Stimulated activated naive CD4-positive, alpha-beta T cell (primary cell): ENCODE measurements around the gene PSD4.

Experiments used
- DNase-seq, 6 experiments: peaks; one replicate each; lab custom pipeline; 2025; lab: John Stamatoyannopoulos, UW

PSD4 gene

GRCh38 chr2:113238871-113239839 is 65.4 kb downstream of the PSD4 start:
- no peak for DNase-seq

- no peak for DNase-seq
These were observed 66.6 kb downstream of the PSD4 start for GRCh38 chr2:113240150-113240914.

- DNase-seq = no peak
These were observed 67.4 kb downstream of the PSD4 start for GRCh38 chr2:113240915-113241911.

DNA sequence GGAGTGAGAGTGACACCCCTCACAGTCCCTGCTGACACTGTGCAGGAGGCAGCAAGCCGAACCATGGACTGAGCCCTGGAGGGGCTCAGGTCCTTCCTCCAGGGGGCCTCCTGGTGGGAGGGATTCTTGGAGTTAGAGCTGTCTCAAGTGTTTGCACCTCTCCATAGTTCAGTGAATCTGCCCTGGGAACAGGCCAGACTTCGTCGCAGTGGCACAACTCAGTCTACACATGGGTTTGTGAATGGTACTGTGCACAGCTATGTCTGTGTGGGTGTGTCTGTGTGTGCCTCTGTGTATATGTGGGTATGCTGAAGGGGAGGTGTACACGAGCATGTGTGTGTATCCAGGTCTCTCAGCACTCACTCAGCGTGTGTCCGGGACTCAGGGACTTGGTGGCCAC is 68.6 kb downstream of the PSD4 start:
- no peak for DNase-seq

DNA sequence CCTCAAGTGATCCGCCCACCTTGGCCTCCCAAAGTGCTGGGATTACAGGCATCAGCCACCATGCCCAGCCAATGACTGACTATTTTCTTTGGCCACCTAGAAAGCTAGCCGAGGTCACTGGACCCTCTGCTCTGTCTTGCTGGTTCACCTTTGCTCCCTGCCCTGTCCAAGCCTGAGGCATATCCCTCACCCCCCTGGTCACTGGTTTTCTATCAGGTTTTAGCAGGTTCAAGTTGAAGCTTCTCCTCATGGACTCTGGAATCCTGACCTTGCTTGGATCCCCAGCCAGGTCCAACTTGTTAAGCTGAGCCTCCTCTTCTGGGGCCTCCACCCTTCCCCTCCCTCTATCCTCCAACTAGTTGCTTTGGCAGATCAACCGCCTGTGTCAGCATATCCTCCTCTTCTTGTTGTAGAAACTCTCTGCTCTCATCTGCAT is 71.5 kb downstream of the PSD4 start:
- no peak for DNase-seq

GRCh38 chr2:113246606-113247005 is 72.8 kb downstream of the PSD4 start:
- DNase-seq = no peak

GRCh38 chr2:113248997-113249770 is 75.4 kb downstream of the PSD4 start:
- DNase-seq = peak; percentile 40 to 83 (median 66)

GRCh38 chr2:113251118-113251517 is 77.3 kb downstream of the PSD4 start:
- peak in 5 of 6 experiments; percentile 5 to 54 (median 38) for DNase-seq

GRCh38 chr2:113252047-113252590 is 78.3 kb downstream of the PSD4 start:
- DNase-seq = no peak

GRCh38 chr2:113253453-113253852 is 79.7 kb downstream of the PSD4 start:
- DNase-seq = no peak

GRCh38 chr2:113255140-113256070 is 81.6 kb downstream of the PSD4 start:
- DNase-seq = peak in 2 of 6 experiments; percentile 11 to 25

DNA sequence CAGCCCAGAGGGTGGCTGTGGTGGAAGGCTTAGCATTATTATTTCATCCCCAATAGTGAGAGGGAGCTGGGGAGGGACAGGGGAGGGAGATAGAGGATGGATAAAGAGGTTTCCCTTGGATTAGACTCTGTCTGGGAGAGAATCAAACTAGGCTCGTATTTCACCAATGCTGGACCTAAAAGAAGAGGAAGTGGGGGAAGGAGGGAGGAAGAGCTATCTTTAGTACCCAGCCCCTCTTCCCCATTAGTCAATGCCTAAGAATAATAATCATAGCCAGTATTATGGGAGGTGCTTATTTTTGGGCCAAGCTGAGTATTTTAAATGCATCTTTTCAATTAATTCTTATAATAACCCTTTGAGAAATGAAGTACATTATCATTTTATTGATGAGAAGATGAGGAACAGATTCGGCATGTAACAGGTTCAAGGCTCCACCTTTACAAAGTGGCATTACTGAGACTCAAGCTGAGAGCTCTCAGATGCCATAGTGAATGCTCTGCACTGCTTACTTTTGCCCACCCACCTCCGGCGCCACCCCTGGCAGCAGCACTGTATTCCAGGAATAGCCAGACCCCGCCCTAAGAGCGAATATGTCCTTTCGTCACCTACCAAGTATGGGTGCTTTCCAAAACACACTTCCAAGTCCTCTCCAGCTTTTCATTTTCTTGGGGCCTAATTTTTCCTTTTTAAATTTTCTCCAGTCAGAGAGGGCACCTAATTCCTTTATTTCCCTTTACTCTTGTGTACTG is 83.9 kb downstream of the PSD4 start:
- DNase-seq = no peak

DNA sequence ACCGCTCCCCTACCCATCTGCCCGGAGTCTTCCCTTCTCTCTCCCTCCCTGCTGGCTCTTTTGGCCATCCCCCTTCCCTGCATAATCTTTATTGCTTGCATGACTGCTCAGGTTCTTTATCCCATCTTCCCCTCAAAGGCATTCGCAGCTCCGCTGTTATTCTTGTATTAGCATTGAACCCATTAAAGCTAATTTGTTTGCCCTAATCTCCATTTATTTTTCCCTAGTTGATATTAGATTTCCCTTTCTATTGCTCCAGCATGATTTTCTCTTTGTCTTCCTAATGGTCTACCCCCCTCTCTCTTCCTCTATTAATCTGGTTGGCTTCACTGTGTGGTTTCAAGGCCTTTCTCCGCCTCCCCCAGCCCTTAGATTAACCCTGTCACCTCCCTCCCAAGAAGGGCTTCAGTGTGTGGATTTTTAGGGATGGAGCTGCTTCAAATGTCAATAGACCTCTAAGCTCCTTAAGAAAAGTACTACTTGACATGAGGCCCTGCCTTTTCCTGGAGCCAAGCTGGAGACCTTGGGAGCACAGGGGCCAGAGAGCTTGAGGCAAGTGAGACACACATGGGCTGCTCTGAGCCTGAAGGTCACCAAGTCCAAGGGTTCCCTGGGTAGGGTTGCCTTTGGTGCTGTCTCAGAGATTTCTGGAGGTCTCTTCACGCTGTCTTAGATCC is 84.8 kb downstream of the PSD4 start:
- no peak for DNase-seq
